Peyer's patch (tissue), 4 donors: Measurements from ENCODE around the gene CCDC188.

ENCODE experiments used
- CTCF ChIP-seq, 6 experiments: fragments of 450-650 bp in 4 of 6; fragments of 200-600 bp in 2 of 6; sonication (generic) in 1 of 6; IDR thresholded peaks; one replicate each; pipeline ENCODE4 v1.5.1; 2017 to 2019; ENCODE audit warnings: antibody characterized with exemption in 6 of 6, mild to moderate bottlenecking in 3 of 6, moderate library complexity in 1 of 6
- POLR2A ChIP-seq, 2 donors: fragments of 450-650 bp; IDR thresholded peaks; one replicate each; pipeline ENCODE4 v1.5.1; 2017; ENCODE audit warnings: antibody characterized with exemption in 2 of 2, mild to moderate bottlenecking in 2 of 2, moderate library complexity in 2 of 2

DNA sequence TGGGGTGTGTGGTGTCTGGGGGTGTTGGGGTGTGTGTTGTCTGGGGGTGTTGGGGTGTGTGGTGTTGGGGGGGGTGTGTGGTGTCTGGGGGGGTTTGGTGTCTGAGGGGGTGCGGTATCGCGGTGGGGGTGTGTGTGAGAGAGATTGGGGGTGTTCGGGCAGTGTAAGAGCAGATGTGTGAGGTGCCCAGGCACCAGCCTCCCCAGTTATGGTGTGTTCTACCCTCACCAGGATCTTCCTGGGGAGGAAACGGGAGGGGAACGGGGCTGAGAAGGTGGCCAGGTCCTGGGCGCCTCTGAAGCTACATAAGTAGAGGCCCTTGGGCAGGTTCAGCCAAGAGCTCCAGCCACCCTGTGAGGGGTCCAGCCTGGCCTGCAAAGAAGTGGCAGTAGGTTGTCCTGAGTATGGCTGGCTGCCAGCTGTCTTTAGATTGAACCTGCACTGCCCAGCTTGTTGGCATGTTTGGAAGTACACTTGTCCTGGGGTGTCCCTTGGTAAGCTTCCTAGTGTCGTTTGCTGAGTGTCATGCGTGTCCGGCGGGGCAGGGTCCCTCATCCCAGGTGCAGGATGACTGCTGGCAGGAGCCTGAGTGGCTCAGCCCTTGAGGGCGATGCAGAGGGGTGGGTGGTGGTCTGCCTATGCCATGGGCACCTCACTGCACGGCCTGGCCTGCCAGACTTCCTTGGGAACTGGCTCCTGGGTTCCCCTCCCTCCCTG is 27.3 kb downstream of the CCDC188 start:
- no peak for TF ChIP-seq CTCF (IDR thresholded peaks at IDR 0.05)
- no peak for TF ChIP-seq POLR2A (IDR thresholded peaks at IDR 0.05)
